Endometrium (tissue), 2 donors: ENCODE results near the gene SCNN1A.
"Not testable (repeated sequence)": the region's sequence is repeated elsewhere in the genome, so short reads cannot be mapped to it uniquely, and the experiment has no call there.

Source experiments
- FAIRE-seq: peaks from 2 replicates; lab custom pipeline; 2012; peaks lifted over from hg19 to GRCh38; lab: Jason Lieb, UNC
- donor health status: control.
- donor health status: control.

Gene SCNN1A

DNA sequence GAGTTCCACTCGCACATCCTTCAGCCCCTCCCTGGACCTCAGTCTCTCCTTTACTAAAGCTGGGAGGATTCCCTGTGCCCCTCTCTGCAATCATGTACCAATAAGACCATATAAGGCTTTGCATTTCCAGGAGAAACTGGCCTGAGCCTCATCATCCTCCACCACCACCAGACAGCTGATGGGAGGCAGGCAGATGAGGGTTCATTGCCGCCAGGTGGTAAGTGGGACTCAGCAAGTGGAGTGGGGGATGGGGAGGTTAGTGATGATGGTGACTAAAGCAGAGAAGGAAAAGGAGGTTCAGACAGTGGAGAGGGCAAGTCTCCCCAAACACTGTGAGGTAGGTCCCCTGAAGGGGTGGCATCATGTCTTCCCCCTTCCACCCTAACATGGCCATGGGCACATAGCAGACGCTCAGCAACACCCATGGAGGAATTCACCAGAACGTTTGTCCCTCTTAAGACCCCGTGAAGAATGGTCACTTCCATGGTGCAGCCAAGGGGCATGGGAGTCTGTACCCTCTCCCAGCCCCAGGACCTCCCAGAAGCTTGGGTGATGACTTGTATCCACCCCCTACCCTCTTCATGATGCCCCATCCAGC, 29.0 kb downstream of the SCNN1A start:
- no peak for FAIRE-seq

DNA sequence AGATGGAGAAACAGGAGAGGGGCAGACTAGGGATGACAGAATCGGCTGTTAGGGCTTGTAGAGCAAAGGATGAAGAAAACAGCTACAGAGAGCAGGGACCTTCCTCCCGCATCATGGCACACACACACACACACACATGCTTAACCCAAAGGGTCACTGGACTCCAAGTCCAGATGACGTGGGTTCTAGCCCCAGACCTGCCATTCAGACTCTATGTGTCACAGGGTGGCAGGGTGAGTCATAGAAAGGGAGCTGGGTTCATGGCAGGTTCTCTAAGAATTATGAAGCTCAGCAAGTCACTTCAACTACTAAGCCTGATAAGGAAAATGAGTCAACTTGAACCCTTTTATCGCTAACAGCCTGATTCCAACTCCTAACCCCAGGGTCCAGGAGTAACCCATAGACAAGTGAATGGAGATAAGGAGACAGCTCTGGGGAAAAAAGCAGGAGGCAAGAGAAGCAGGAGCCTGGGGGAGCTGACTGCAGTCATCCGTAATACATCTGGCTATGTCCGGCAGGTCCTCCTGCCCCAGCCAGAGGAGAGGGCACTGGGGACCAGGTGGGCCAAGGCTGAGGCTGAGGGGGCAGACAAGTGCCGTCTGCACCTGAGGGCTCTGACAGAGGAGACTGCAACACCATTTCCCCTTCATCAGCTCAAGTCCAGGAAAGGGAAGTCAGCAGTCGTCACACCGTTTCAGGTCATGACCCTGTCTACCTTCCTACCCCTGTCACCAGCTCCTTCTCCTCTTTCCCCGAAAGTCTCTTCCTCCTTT, 29.9 kb downstream of the SCNN1A start:
- no peak for FAIRE-seq

DNA sequence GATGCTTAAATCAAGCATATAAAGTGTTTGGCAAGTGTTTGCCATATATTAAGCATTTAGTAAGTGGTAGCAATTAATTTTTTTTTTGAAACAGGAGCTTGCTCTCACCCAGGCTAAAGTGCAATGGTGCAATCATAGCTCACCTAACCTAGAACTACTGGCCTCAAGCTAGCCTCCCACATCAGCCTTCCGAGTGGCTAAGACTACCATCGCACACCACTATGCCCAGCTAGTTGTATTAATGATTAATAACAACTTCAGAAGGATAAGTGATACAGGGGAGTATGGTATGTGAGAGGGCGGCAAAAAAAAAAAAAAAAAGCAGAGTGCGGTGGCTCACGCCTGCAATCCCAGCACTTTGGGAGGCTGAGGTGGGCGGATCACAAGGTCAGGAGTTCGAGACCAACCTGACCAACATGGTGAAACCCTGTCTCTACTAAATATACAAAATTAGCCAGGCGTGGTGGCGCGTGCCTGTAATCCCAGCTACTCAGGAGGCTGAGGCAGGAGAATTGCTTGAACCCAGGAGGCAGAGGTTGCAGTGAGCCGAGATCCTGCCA, 31.2 kb downstream of the SCNN1A start:
- FAIRE-seq = not testable (repeated sequence)

DNA sequence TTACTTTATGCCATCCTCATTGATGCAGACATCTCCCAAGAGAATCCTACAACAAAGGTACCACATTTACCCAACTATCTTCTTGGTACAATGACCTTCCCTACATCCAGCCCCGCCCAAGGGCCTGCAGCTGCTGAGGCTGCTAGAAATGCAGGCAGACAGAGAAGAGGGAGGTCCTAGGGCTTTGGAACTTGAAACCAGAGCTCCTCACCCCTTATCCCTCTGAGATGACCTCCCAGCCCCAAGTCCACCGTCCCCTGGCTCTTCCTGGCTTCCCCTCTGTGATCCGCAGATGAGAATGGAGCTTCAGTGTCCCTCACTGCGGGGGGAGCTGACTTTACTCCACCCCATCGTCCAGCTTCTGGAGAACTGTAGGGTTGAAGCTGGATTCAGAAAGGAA, 31.8 kb downstream of the SCNN1A start:
- FAIRE-seq = no peak

DNA sequence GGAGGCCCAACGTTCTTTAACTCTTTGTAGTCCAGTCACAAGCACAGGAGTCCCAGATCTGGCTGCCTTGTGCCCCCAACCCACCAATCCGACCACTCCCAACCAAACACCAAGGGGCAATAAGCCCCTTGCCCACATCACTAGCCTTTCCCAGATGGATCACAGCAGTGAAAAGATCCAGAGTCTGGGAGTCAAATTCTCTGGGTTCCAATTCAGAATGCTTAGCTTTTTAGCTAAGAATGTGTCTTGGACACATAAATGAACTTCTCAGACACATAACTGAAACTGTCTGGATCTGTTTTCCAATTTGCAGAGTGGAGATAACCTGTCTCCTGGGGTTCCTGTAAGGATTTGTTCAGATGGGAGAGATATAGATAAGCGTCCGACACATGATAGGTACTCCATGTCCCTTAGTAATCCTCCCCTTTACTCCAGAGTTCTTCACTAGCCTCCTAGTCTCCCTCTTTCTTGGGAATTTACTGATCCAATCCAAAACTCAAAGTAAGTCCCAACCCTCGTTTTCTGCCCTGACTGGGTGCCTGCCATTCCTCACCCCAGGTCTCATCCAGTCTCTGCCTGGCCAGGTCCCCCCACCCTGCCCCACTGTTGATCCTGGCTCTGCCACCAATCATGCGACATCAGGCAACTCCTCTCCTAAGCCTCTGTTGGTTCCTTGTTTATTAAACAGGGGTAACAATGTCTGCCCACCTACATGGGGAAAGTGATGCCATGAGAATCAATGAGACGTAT, 33.0 kb downstream of the SCNN1A start:
- no peak for FAIRE-seq

DNA sequence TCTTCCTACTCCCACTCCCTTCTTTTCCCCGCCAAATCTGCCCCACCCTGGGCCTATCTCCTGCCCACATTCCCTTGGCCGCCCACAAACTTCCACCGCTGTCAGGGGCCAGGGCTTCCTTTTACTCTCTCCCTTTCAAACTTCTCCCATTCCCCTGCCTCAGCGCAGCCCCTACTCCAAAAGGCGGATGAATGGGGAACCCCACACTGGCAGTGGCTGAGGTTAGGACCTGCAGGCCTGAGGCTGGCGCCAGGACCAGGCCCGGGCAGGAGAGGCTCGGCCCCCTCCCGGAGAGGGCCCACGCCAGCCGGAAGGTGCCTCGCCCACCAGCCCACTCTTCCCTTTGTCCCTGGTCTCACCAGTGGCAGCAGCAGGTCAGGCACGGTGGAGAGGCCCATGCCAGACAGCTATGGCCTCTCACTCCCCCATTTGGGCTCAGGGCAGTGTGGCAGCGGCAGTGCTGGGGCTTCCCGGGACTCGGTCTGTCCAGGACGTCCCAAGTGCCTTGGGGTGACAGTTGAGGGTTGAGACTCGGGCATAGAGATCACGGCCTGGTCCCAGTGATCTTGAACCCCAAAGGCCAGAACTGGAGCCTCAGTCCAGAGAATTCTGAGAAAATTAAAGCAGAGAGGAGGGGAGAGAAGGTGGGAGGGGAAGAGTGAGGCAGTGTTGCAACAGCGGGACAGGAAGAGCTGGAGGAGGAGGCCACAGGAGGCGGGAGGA, 33.8 kb downstream of the SCNN1A start, which contains the start of gene TNFRSF1A:
TSS of gene TNFRSF1A (minus strand) at position 660 of the 723 bp plus-strand sequence. CDS start at position 398, 262 bp downstream.
- FAIRE-seq = no peak

DNA sequence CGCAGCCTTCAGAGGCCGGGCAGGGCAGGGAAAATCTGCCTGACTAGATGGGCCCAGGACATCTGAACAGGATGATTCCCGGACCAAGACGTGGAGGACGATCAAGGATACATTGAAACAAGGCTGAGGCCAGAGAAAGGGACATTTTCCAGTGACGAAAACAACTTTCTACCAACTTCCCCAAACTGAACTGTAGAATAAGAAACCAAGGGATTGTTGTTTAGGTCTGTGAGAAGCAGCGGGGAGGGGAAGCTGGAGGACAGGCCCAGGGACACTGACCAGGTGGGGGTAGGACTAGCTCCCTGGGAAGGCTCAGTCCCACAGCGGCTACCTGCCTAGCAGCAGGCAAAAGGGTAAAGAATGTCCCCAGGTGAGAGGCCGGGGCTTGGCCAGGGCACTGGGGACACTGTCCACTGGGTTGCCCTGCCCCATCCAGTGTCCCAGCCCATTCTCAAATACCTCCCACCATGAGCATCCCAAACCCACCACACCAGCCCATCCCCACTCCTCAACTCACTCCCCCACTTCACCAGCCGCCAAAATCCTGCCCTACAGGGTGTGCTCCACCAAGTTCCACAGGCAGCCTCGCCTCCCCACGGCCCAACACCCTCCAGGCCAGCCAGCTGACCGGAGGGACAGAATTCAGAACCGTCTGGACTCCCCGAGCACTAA, 34.5 kb downstream of the SCNN1A start:
- no peak for FAIRE-seq

DNA sequence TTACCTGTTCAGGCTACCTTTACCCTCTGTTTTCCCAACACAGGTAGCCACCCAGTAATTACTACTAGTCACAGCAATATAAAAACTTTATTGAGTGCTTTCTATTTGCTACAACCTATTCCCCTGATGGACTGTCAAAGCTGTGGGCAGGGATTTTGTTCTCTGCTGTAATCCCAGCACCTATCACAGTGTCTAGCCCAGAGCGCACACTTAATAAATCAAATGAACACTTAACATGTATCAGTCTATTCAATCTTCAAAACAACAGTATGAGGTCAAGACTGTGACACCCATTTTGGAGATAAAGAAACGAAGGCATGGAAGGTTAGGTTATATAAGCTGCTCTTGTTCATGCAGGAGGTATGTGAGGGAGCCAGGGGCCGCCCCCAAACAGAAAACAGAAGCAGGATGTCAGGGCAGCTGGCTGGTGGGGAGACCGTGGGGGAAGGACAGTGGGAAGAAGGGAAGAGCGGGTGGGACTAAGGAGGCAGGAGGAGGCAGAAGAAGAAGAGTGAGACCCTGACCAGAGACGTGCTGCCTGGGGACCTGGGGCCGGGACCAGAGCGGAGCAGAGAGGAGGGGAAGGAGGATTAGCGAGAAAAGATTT, 35.2 kb downstream of the SCNN1A start:
- no peak for FAIRE-seq

DNA sequence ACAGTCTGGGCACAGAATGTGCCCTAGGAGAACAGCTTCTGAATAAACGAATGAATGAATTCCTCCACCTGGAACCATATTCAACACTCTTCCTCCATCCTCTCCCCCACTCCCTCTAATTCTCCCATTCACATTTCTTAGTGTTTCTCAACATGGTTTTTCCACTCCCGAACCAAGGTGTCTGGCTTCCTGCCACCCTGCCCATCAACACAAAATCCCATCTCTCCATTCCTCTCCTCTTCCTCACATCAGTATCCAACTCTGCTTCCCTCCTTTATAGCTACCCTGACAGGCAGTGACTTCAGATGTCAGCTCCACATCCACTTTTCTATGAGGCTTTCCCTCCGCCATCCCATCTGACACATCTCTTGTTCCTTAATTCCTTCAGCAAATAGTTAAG, 36.4 kb downstream of the SCNN1A start:
- FAIRE-seq = no peak

DNA sequence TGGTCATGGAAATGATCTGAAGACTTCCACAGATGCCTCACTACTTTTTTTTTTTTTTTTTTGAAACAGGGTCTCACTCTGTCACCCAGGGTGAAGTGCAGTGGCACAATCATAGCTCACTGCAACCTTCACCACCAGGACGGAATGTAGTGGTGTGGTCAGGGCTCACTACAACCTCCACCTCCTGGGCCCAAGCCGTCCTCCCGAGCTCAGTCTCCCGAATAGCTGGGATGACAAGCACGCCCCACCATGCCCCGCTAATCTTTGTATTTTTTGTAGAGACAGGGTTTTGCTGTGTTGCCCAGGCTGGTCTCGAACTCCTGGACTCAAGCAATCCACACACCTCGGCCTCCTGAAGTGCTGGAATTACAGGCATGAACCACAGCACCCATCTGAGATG, 36.8 kb downstream of the SCNN1A start:
- not testable (repeated sequence) for FAIRE-seq

DNA sequence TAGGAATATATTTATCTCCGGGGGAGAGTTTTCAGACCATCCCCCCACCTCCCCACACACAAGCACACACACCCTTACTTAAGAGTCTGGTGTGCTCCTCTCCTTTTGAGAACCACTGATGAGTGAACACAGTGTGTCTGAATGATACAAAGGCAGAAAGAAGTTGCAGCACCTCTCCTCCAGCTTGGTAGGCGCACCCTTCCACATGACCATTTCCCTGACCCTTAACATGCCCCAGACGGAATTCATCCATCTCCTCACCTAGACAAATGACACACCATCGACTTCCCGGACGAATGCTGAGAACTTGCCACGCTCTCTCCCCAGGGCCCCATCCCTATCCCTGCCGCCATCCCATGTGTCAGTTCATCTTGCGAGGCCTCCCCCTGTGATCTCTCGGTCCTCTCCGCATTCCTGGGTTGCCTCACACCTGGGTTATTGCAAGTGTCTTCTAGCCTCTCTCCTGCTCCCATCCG, 37.4 kb downstream of the SCNN1A start:
- FAIRE-seq = no peak

DNA sequence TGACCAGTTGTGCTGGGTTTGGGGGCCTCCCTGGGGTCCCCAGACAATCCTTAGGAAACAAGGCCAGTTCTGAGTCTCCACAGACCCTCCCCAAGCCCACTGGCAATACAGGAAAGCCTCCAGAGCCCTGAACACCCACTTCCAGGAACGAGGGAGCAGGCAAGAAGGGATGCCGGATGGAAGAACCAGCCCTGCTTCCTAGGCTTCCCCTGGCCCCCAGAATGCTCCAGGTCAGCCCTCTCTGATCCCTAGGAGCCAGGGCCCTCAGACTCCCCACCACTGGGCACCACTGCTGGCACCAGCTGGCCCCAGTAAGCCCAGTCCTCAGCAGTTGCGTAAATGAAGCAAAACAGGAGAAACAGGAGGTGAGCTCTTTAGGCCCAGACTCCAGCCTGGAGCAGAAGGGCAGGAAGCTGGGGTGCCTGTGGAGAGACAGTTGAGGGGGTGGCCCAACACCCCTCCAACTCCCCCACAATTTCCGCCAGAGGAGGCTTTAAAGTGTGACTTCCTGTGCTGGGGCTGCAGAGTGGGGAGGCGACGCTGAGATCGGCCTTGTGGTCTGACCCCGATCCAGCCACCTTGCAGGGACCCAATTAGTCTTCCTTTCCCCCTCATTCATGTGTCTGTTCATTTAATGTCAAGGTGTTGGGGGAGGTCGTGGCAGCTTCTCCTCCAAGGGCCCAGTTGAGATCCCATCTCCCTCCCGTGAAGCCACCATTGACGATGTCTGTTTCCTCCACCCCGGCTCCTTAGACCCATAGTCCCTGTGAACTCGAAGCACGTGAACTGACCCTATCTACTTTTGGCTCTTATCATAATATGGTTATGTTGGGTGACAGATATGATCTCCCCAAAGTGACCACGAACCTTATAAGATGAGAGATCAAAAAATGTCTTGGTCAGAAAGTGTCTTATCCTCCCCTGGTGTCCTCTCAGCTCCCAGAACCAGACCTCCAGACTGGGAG, 38.2 kb downstream of the SCNN1A start:
- FAIRE-seq = no peak

DNA sequence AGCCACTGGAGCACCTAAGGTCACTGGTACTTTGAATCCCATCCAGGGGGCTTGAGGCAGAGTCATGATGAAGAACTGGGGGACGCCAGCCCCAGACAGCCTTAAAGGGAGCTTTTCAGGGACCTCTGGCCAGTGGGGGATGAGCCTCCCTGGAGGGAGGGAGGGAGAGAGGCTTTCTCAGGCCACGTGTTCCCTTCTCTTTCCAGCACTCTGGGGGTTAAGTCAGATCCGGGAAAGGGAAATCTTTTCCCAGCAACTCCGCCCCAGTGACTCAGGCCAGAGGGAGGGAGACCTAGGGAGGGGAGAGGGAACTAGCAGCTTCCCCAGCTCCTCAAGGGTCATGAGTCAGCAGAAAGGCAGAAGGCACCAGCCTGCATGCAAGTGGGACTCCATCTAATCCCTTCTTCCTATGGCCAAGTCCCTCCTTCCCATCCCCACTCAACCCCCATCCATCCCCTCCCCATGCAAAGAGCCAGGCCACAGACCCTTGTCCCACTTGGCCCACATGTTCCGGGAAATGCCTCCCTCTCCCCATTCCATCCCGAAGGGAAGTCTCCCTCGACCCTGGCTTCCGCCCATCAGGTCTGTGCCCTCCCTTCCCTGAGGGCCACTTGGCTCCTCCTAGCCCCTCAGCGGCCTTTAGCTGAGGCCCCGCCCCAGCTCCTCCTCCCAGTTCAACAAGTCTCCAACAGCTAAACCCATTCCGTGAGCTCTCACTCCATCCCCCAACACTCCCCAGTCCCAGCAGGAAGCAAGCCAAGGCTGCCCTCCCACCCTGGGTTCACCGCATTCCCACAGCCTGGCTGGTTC, 39.1 kb downstream of the SCNN1A start:
- FAIRE-seq = peak; percentile 26

DNA sequence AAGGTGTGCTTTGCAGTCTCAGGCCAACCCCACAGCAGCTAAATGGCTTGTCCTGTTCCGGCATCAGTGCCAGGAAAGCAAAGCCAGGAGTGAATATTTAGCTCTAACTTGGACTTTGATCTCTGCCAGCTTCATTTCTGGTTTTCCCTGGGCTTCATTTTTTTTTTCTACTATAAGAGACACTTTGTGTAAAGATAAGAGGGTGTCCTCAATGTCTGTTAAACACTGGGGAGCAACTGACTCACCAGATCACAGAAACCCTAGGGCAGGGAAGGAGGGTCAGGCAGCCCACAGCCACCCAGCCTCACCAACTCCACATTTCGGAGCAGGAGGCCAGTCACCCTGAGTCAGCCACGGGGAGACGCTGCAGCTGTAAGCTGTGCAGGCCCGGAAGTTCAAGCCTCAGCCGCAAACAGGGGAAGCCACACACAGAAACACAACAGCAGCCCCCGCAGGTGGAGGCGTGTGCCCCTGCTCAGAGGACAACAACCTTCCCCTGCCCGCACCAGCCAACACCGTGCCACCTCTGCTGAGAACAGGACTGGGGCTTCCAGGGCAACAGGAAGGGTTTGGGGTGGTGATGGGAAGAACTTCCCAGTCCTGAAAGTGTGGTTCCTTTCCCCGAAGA, 39.8 kb downstream of the SCNN1A start:
- no peak for FAIRE-seq

DNA sequence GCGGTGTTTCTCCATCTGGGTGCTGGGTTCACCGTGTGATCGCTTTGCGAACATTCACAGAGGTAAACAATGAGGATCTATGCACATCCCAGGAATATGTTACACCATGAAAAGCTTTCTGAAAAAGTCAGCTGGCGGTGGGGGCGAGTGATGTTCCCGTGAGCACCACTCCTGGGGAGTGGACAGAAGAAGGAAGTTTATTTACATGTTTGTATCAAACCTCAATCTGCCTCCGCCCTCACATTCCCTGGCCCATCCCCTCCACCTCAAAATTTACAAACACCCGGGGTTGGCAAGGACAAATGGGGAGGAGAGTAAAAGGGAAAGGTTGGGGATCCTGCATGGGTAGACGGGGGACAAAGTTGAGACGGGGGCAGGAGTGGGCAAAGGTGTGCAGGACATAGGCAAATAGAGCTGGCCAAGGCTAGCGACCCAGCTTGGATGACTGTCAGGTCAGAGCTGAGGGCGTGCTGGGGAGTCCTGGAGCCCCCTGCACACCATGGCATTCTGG, 40.4 kb downstream of the SCNN1A start:
- FAIRE-seq = no peak

DNA sequence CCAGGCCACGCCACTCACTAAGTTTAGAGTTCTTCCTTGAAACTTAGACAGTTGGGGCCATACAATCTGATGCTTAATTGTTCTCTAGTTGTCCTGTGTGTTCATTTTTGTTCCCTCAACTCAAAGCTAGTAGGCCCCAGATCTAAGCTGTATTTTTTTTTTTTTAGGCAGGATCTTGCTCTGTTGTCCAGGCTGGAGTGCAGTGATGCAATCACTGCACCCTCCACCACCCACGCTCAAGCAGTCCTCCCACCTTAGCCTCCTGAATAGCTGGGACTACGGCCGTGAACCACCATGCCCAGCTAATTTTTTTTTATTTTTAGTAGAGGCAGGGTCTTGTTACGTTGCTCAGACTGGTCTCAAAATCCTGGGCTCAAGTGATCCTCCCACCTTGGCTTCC, 41.0 kb downstream of the SCNN1A start:
- no peak for FAIRE-seq

DNA sequence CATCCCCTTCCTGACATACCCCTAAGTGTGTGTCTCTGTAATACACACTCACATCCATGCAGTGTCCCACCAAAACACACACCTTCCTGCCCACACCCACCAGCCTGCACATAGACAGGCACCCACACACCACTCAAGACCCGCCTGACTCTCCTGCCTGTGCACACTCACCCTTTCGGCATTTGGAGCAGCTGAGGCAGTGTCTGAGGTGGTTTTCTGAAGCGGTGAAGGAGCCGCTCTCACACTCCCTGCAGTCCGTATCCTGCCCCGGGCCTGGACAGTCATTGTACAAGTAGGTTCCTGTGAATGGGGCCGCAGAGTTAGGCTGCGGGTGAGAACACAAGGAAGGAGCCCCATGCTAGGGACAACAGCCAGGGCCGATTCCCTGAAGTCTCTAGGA, 41.8 kb downstream of the SCNN1A start:
- FAIRE-seq = no peak

DNA sequence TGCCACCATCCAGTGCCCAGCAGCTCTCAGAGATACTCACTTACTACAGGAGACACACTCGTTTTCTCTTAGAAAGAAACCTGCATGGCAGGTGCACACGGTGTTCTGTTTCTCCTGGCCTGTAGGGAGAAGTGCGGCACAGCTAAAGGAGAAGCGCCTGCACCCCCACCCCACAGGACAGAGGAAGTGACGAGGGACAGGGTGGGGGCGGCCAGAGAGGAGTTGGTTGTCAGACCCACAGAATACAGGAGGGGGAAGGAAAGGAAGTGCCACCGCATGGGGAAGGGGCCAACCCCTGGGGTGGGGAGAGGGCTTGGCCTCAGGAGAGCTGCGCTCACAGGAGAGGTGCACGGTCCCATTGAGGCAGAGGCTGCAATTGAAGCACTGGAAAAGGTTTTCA, 42.3 kb downstream of the SCNN1A start:
- FAIRE-seq = no peak
